Choroid plexus epithelial cell (primary cell): ENCODE measurements around the gene RTN4RL1.
"Not testable (repeated sequence)": the region's sequence is repeated elsewhere in the genome, so short reads cannot be mapped to it uniquely, and the experiment has no call there.

Source experiments
- DNase-seq: peaks from one replicate; pipeline ENCODE4 v3.0.0-alpha.2; 2010; ENCODE audit warnings: low read depth
- H3K4me3 ChIP-seq: 2 replicates; pipeline ENCODE4 v1.5.1; 2011; ENCODE audit warnings: low read depth, mild to moderate bottlenecking, control low read depth, low read length, moderate library complexity
- TF ChIP-seq, protein P1 (sequence below): conservative IDR thresholded peaks from 2 replicates; pipeline ENCODE4 v1.5.1; 2011; ENCODE audit warnings: low read depth, mild to moderate bottlenecking, control low read depth, inconsistent platforms, low read length, moderate library complexity

RTN4RL1 gene

DNA sequence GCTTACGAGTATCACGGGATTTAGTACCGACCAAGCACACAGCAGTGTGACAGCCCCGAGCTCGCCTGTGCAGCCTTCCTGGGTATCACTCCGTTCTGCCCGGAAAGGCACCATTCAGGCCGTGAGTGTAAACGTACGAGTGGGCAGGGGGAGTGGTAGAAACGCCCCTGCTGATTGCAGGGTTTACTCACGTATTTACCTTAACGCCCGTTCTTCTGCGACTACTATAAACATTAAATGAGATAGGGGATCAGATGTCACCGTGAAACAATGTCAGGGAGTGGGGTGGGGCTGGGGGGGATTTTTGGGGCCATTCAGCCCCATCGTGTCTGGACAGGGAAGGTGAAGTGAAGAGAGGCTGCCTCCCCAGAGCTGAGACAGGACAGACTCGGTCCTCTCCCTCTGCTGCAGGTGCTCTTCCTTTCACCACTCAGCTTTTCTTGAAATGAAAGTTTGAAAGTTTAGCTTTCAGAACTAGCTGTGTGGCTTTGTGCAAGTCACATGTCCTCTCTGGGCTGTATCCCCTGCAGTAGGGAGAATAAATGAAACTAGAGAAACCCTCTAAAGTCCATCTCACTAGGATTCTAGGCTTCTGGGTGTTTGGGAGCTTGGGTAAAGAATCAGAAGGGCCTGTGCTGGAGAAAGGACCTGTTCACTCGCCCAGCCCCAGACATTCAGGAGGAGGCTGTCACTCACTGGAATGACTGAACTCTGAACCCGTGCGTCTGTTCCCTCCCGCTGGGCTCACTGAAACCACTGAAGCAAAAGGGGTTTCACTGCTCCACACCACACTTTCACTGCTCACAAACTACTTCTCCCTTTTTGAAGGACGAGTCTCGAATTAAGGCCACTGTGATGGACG is 128.7 kb downstream of the RTN4RL1 start:
- no peak for DNase-seq
- H3K4me3 ChIP-seq, result no peak overlapping the region
- TF ChIP-seq, protein P1, sequence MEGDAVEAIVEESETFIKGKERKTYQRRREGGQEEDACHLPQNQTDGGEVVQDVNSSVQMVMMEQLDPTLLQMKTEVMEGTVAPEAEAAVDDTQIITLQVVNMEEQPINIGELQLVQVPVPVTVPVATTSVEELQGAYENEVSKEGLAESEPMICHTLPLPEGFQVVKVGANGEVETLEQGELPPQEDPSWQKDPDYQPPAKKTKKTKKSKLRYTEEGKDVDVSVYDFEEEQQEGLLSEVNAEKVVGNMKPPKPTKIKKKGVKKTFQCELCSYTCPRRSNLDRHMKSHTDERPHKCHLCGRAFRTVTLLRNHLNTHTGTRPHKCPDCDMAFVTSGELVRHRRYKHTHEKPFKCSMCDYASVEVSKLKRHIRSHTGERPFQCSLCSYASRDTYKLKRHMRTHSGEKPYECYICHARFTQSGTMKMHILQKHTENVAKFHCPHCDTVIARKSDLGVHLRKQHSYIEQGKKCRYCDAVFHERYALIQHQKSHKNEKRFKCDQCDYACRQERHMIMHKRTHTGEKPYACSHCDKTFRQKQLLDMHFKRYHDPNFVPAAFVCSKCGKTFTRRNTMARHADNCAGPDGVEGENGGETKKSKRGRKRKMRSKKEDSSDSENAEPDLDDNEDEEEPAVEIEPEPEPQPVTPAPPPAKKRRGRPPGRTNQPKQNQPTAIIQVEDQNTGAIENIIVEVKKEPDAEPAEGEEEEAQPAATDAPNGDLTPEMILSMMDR, result no peak

DNA sequence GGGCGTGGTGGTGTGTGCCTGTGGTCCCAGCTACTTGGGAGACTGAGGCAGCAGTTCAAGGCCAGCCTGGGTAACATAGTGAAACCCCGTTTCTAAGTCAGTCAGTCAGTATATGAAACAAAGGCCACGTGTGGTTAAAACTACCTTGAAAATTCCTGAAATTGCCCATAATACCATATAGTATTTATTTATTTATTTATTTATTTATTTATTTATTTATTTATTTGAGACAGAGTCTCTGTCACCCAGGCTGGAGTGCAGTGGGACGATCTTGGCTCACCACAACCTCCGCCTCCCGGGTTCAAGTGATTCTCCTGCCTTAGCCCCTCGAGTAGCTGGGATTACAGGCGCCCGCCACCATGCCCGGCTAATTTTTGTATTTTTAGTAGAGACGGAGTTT is 129.7 kb downstream of the RTN4RL1 start:
- not testable (repeated sequence) for H3K4me3 ChIP-seq, DNase-seq

DNA sequence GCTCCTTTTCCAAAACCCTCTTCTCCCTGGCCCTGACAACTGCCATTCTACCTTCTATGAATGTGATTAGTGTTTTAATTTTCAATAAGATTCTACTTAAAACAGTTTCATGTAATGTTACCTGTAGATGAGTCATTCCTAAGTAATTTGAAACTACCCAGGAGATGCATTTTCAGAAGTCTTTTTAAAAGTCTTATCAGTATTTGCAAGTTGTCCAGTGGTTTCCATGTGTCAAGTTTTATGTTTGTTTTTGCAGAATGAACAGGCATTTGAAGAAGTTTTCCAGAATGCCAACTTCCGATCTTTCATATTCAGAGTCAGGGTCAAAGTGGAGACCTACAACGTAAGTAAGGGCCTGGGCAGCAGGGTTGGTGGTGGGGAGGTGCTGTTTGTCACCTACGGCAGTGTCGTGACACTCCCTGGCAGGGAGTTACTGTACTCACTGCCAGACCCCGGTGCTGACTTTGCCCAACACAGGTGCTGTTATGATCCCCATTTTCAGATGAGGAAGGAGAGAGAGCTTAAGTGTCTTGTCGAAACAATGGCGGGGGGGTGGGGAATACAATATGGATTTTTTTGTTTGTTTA is 130.3 kb downstream of the RTN4RL1 start:
- TF ChIP-seq, protein P1, result no peak
- H3K4me3 ChIP-seq, result no peak overlapping the region
- DNase-seq, result no peak

DNA sequence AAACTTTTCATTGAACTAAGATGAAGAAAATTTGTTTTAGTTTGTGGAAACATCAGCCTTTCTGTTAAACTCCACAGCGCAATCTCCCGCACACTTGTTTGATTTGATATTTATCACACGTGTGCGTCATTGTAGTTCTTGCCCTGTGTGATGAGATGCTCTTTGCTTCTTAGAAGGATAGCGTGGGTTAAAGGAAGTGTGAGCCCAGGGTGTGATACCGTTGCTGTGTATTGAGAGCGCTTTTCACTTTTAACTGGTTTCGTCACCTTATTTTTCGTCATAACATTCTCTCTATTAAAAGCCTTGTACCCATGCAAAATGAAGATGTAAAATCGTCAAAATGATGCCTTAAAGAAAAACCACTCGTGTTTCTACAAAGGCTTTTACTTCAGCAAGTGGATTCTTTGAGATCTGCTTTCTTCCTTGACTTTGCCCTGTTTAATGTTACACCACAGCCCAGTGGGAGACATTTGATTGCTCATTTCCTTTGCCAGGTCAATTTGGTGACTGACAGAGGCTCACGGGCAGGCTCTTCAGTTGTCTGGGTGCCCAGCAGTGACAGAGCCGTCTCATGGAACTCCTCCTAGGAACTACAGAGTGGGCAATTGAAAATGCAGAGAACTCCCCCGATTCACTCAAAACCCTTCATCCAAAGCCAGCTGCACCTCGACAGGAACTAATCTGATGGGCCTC is 134.2 kb downstream of the RTN4RL1 start:
- TF ChIP-seq, protein P1, result no peak
- H3K4me3 ChIP-seq, result no peak overlapping the region
- peak; percentile 13 for DNase-seq

DNA sequence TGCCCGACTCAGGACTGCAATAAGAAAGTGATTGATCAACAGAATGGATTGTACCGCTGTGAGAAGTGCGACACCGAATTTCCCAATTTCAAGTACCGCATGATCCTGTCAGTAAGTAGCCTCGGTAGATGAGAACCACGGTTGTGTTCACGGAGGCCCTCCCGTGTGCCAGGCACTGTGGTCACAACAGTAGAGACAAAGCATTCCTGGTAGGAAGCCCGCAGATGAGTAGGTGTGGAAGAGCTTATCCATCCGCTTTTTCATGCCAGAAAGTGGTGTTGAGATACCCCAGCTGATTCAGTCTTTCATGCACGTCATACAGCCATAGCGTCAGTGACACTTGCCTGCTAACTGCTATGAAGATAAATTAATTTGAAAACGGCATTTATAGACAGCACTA is 136.4 kb downstream of the RTN4RL1 start:
- TF ChIP-seq, protein P1, result no peak
- H3K4me3 ChIP-seq, result no peak overlapping the region
- no peak for DNase-seq
